LNCaP clone FGC (cell line): ENCODE results near the gene ESF1.

ENCODE experiments used
- DNase-seq: peaks from one replicate; pipeline ENCODE4 v3.0.0-alpha.2; 2011; ENCODE audit warnings: low read depth
- H3K4me3 ChIP-seq: 2 replicates; pipeline ENCODE4 v1.5.1; 2011; ENCODE audit warnings: mild to moderate bottlenecking, low read depth, low read length, control low read depth
- TF ChIP-seq, protein P1 (sequence below): IDR thresholded peaks from 2 replicates; pipeline ENCODE4 v1.5.1; 2012; ENCODE audit warnings: mild to moderate bottlenecking; ENCODE audit not compliant: control insufficient read depth, insufficient read depth; ENCODE audit errors: extremely low read depth

Gene ESF1

DNA sequence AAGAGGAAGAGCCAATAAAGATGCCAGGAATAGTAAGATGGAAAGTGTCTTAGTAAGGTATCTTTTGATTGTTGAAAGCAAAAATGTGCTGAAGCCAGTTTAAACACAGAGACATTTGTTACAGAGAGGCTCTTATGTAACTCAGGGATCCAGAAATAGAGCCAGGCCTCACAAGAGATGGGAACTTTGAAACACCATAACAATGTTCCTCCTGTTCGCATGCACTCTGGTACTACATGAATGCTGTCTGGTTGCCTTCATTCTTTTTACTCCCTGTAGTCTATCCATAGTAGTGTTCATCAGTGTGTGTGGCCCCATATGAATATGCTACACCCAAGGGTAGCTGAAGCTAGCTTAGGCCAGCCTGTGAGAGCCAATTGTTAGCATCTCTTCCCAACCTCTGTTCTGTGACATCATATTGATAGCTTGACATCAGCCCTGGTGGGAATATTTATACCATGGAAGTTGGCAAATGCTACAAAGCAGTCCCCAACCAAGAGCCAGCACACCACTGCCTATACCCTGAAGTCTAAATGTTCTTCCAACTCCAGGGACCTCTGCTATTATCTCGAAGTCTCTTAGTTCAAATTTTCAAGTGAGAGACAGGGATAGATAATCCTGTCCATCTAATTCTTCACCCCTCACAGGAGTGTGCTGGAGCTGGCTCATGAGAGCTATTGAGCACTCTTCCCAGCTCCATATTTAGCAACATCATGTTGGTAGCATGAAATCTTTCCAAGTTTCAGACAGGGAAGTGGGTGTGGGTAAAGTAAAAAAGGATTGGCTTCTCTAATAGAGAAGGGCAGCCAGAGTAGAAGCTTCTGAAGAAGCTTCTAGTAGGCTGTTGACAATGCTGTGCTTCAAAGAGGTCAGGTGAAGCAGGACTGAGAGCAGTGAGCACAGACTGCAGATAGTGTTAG, 7.1 kb upstream of the ESF1 start:
- TF ChIP-seq, protein P1, sequence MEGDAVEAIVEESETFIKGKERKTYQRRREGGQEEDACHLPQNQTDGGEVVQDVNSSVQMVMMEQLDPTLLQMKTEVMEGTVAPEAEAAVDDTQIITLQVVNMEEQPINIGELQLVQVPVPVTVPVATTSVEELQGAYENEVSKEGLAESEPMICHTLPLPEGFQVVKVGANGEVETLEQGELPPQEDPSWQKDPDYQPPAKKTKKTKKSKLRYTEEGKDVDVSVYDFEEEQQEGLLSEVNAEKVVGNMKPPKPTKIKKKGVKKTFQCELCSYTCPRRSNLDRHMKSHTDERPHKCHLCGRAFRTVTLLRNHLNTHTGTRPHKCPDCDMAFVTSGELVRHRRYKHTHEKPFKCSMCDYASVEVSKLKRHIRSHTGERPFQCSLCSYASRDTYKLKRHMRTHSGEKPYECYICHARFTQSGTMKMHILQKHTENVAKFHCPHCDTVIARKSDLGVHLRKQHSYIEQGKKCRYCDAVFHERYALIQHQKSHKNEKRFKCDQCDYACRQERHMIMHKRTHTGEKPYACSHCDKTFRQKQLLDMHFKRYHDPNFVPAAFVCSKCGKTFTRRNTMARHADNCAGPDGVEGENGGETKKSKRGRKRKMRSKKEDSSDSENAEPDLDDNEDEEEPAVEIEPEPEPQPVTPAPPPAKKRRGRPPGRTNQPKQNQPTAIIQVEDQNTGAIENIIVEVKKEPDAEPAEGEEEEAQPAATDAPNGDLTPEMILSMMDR: no peak
- DNase-seq: no peak
- H3K4me3 ChIP-seq: no peak overlapping the region

DNA sequence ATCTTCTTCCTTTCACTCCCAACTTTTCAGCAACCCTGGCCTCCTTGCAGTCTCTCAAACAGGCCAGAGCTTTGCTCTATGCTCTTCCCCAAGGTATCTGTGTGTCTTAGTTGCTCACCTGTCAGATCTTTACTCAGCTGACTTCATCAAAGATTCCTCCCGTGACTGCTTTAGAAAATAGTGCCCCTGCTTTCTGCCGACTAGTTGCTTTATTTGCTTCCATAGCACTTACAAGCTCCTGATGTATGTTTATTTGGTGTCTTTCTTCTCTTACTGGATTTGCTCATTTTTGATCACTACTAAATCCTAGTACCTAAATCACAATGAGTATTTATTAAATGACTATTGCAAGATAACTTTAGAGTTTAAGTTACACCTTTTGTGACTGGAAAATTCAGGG, 6.0 kb upstream of the ESF1 start:
- DNase-seq: no peak
- TF ChIP-seq, protein P1: no peak
- no peak overlapping the region for H3K4me3 ChIP-seq

GRCh38 chr20:13788167-13788834, 3.6 kb upstream of the ESF1 start:
- TF ChIP-seq, protein P1: peak; percentile 82
- DNase-seq: peak; percentile 63
- no peak overlapping the region for H3K4me3 ChIP-seq

- peak overlapping the region; percentile 98 for H3K4me3 ChIP-seq
- TF ChIP-seq, protein P1: no peak
- no peak for DNase-seq
Measured at GRCh38 chr20:13786143-13786828, 1.6 kb upstream of the ESF1 start.

GRCh38 chr20:13784271-13784892, 337 bp downstream of the ESF1 start:
- TF ChIP-seq, protein P1: no peak; the same call in 1 of the 2 replicates
- peak overlapping the region; percentile 98 for H3K4me3 ChIP-seq
- no peak for DNase-seq

- TF ChIP-seq, protein P1: no peak
- DNase-seq: no peak
- H3K4me3 ChIP-seq: peak overlapping the region; percentile 98
Measured at GRCh38 chr20:13783528-13783927, 1.2 kb downstream of the ESF1 start.
